Gastroesophageal sphincter (tissue), 3 donors: ENCODE results near the gene PMAIP1.

Experiments
- CTCF ChIP-seq, 4 experiments: fragments of 200-600 bp in 2 of 4; fragments of 450-650 bp in 2 of 4; sonication (generic) in 1 of 4; IDR thresholded peaks; one replicate each; pipeline ENCODE4 v1.5.1; 2017 to 2019; ENCODE audit warnings: antibody characterized with exemption in 4 of 4, mild to moderate bottlenecking in 2 of 4, moderate library complexity in 2 of 4
- POLR2AphosphoS5 ChIP-seq: sonication (generic); formaldehyde crosslinking; IDR thresholded peaks from one replicate; pipeline ENCODE4 v1.6.1; 2017; ENCODE audit warnings: antibody characterized with exemption

GRCh38 chr18:59950215-59950944 lies 50.6 kb downstream of the PMAIP1 start:
- TF ChIP-seq CTCF (IDR thresholded peaks at IDR 0.05), result no peak
- TF ChIP-seq POLR2AphosphoS5, result no peak
